Activated B cell treated with CpG ODN at 0.5 μM for 24 hours (primary cell): ENCODE results near the gene FGD3. TPM values are rescaled to one million over a fixed set of nuclear protein-coding genes. Genes with fewer than 3 reads are reported as not detected.

Experiments used
- ATAC-seq: fragments of 200-7000 bp; cut with Tn5 transposase; one replicate; pipeline ENCODE4 v1.10.0; 2021; ENCODE audit warnings: low read depth, mild to moderate bottlenecking, moderate library complexity
- CTCF ChIA-PET: fragments of 350-600 bp; sonication (Branson Sonifier 250); formaldehyde crosslinking; loops from one replicate; lab custom pipeline; 2021; ENCODE audit warnings: antibody characterized with exemption; lab: Charles Lee
- POLR2A ChIA-PET: fragments of 350-600 bp; sonication (Branson Sonifier 250); formaldehyde crosslinking; loops from one replicate; lab custom pipeline; 2021; ENCODE audit warnings: antibody characterized with exemption; lab: Charles Lee
- DNase-seq: peaks from one replicate; pipeline ENCODE4 v3.0.0; 2022
- H3K27ac Mint-ChIP-seq: one replicate; pipeline ENCODE4 v1.8.0; 2020; ENCODE audit warnings: mixed read lengths
- H3K27me3 Mint-ChIP-seq: one replicate; pipeline ENCODE4 v1.8.0; 2021; ENCODE audit warnings: mixed read lengths
- H3K36me3 Mint-ChIP-seq: one replicate; pipeline ENCODE4 v1.8.0; 2021; ENCODE audit warnings: low read depth, mixed read lengths
- H3K4me1 Mint-ChIP-seq: one replicate; pipeline ENCODE4 v1.8.0; 2021; ENCODE audit warnings: mixed read lengths
- H3K4me3 Mint-ChIP-seq: one replicate; pipeline ENCODE4 v1.8.0; 2020; ENCODE audit warnings: mild to moderate bottlenecking, mixed read lengths
- H3K9me3 Mint-ChIP-seq: one replicate; pipeline ENCODE4 v1.8.0; 2020; ENCODE audit warnings: mixed read lengths
- CTCF ChIP-seq: fragments of 200-600 bp; IDR thresholded peaks from one replicate; pipeline ENCODE4 v1.8.0; 2022; ENCODE audit warnings: antibody characterized with exemption, mild to moderate bottlenecking
- intact Hi-C: fragments of 100-400 bp; cut with micrococcal nuclease; formaldehyde crosslinking; loops from one replicate; pipeline ENCODE4 v1.15.1; 2024
- total RNA-seq: library from RNA; stranded (reverse); gene quantifications from 2 replicates; pipeline ENCODE4 v1.2.3, GENCODE V29; 2022

The FGD3 gene
- total RNA-seq, 1 donor from 2014 or later = 61.9 TPM

GRCh38 chr9:93017621-93018020 is 70.3 kb downstream of the FGD3 start:
- no peaks in the 10 kb centered on the region for H3K9me3 Mint-ChIP-seq
- no peak for ATAC-seq
- intact Hi-C loops = no loop called here
- CTCF ChIA-PET = no interaction called here
- H3K4me1 Mint-ChIP-seq = peaks cover 2% of the 10 kb centered on the region
- no peak for TF ChIP-seq CTCF
- no peak for DNase-seq
- no peak overlapping the region for H3K27ac Mint-ChIP-seq
- peaks cover 79% of the 10 kb centered on the region for H3K36me3 Mint-ChIP-seq
- no peaks in the 10 kb centered on the region for H3K27me3 Mint-ChIP-seq
- POLR2A ChIA-PET = no interaction called here
- H3K4me3 Mint-ChIP-seq = no peak overlapping the region

DNA sequence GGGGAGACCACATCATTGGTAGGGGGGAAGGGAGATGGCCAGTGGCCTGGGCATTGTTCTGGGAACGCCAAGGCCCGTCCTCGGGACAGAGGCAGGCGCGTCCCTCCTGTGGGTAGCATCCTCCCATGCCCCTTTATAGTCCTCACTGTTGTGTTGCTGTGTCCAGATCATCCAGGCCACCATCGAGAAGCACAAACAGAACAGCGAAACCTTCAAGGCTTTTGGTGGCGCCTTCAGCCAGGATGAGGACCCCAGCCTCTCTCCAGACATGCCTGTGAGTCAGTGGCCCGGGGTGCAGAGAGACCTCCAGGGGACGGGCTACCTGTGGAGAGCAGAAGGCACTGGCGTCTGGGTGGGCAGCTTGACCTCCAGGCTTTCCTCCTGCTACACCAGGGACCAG is 72.8 kb downstream of the FGD3 start:
- ATAC-seq = no peak
- POLR2A ChIA-PET = no interaction called here
- Mint-ChIP-seq H3K36me3 (peaks cover 77% of the 10 kb centered on the region), H3K4me1 (peaks cover 5% of the 10 kb centered on the region), H3K9me3 (no peaks in the 10 kb centered on the region), H3K27me3 (no peaks in the 10 kb centered on the region), H3K27ac (no peak overlapping the region), H3K4me3 (no peak overlapping the region)
- TF ChIP-seq CTCF = no peak
- DNase-seq = no peak
- CTCF ChIA-PET = no interaction called here
- intact Hi-C loops = no loop called here

GRCh38 chr9:93020771-93021670 is 73.7 kb downstream of the FGD3 start:
- H3K36me3 Mint-ChIP-seq = peaks cover 76% of the 10 kb centered on the region
- CTCF ChIA-PET = no interaction called here
- POLR2A ChIA-PET = no interaction called here
- no peak for TF ChIP-seq CTCF
- no peak overlapping the region for H3K27ac Mint-ChIP-seq
- H3K4me1 Mint-ChIP-seq = peaks cover 9% of the 10 kb centered on the region
- no peaks in the 10 kb centered on the region for H3K27me3 Mint-ChIP-seq
- no peaks in the 10 kb centered on the region for H3K9me3 Mint-ChIP-seq
- H3K4me3 Mint-ChIP-seq = no peak overlapping the region
- no peak for DNase-seq
- ATAC-seq = no peak
- intact Hi-C loops = no loop called here

- no peak for TF ChIP-seq CTCF
- Mint-ChIP-seq H3K9me3 (no peaks in the 10 kb centered on the region), H3K4me1 (peaks cover 17% of the 10 kb centered on the region), H3K4me3 (no peak overlapping the region), H3K27me3 (no peaks in the 10 kb centered on the region), H3K27ac (no peak overlapping the region), H3K36me3 (peaks cover 83% of the 10 kb centered on the region)
- ATAC-seq (no peak), DNase-seq (no peak)
- ChIA-PET CTCF (no interaction called here), POLR2A (no interaction called here)
- intact Hi-C loops = no loop called here
Observed at GRCh38 chr9:93022066-93022465, 74.7 kb downstream of the FGD3 start.

- Mint-ChIP-seq H3K27me3 (no peaks in the 10 kb centered on the region), H3K36me3 (peaks cover 78% of the 10 kb centered on the region), H3K27ac (peak overlapping the region; percentile 59), H3K9me3 (no peaks in the 10 kb centered on the region), H3K4me1 (peaks cover 25% of the 10 kb centered on the region), H3K4me3 (no peak overlapping the region)
- intact Hi-C loops = no loop called here
- TF ChIP-seq CTCF = no peak
- ChIA-PET POLR2A (no interaction called here), CTCF (no interaction called here)
- ATAC-seq (no peak), DNase-seq (no peak)
Observed at GRCh38 chr9:93022721-93023520, 75.6 kb downstream of the FGD3 start.
